ENCODE data around the gene PGBD5. TPM values are rescaled to one million over a fixed set of nuclear protein-coding genes. Genes with fewer than 3 reads are reported as not detected.

The PGBD5 gene
- total and polyA plus RNA-seq, 2 of the 13 experiments (the other 11 are each of a cell fraction or from before 2014, with no cell fraction given), result 0.04 to 0.13 TPM

GRCh38 chr1:230429067-230429735 lies 3.1 kb upstream of the PGBD5 start:
- FAIRE-seq (no peak), ATAC-seq (no peak), DNase-seq (ENCODE audit: low spot score) (no peak)
- ChIA-PET CTCF (ENCODE audit: low intra/inter-chr PET ratio, low total read pairs) (no interaction called here), POLR2A (no interaction called here)
- Histone ChIP-seq H3K79me2 (ENCODE audit: insufficient read depth, low read length) (no peaks in the 10 kb centered on the region), H3K27me3 (ENCODE audit: control insufficient read depth in 1 of 2, insufficient read depth in 2 of 2, low read length in 2 of 2) (peaks cover 7 to 19% of the 10 kb centered on the region in 2 experiments; a peak in 4 of 5 replicates), H3K4me3 (replicated peaks in 1 of 3; ENCODE audit: insufficient read depth in 1 of 3, low read depth in 2 of 3, low read length in 3 of 3) (no peak overlapping the region), H3K27ac (ENCODE audit: extremely low read length, insufficient read depth, low read length) (no peak overlapping the region), H4K20me1 (ENCODE audit: insufficient read depth, low read length) (peaks cover 3% of the 10 kb centered on the region; the same call in 1 of the 2 replicates), H3K36me3 (replicated peaks in 1 of 2; ENCODE audit: control insufficient read depth in 1 of 2, insufficient read depth in 2 of 2, low read length in 2 of 2) (no peaks in the 10 kb centered on the region), H3K4me1 (ENCODE audit: insufficient read depth, low read length) (no peaks in the 10 kb centered on the region), H3K9ac (ENCODE audit: insufficient read depth, low read depth, low read length) (no peak overlapping the region), H3K9me3 (ENCODE audit: low read length) (no peaks in the 10 kb centered on the region), H2AFZ (ENCODE audit: low read length) (no peak overlapping the region), H3K4me2 (ENCODE audit: low read depth, low read length) (no peak overlapping the region)
- in situ Hi-C loops (cut with HindIII; ENCODE audit: extremely low pct_ligation_motif_present, low pct_unique_long_range_greater_than_20kb), result no loop called here
- intact Hi-C loops (cut with micrococcal nuclease; ENCODE audit: unreplicated experiment), result no loop called here
- WGBS (ENCODE audit: low lambda C conversion rate), result 2% methylated on average over 2 of the region's 2 CpGs
- no TSS peak for BruUV-seq (replicated peaks)
- TF ChIP-seq, protein P1, sequence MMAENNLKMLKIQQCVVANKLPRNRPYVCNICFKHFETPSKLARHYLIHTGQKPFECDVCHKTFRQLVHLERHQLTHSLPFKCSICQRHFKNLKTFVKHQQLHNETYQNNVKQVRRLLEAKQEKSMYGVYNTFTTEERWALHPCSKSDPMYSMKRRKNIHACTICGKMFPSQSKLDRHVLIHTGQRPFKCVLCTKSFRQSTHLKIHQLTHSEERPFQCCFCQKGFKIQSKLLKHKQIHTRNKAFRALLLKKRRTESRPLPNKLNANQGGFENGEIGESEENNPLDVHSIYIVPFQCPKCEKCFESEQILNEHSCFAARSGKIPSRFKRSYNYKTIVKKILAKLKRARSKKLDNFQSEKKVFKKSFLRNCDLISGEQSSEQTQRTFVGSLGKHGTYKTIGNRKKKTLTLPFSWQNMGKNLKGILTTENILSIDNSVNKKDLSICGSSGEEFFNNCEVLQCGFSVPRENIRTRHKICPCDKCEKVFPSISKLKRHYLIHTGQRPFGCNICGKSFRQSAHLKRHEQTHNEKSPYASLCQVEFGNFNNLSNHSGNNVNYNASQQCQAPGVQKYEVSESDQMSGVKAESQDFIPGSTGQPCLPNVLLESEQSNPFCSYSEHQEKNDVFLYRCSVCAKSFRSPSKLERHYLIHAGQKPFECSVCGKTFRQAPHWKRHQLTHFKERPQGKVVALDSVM (CRISPR knock-in tag; IDR thresholded peaks at IDR 0.05), result no peak
- TF ChIP-seq, protein P2, sequence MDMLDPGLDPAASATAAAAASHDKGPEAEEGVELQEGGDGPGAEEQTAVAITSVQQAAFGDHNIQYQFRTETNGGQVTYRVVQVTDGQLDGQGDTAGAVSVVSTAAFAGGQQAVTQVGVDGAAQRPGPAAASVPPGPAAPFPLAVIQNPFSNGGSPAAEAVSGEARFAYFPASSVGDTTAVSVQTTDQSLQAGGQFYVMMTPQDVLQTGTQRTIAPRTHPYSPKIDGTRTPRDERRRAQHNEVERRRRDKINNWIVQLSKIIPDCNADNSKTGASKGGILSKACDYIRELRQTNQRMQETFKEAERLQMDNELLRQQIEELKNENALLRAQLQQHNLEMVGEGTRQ (IDR thresholded peaks at IDR 0.05; ENCODE audit: low read depth, low read length), result no peak
- TF ChIP-seq, protein P2 (CRISPR knock-in tag; IDR thresholded peaks at IDR 0.05; ENCODE audit: borderline replicate concordance), result no peak
- TF ChIP-seq ZNF572 (CRISPR knock-in tag; IDR thresholded peaks at IDR 0.05) (no peak), NFATC3 (CRISPR knock-in tag; IDR thresholded peaks at IDR 0.05) (no peak), ZNF251 (CRISPR knock-in tag; IDR thresholded peaks at IDR 0.05) (no peak), PHF5A (CRISPR knock-in tag; IDR thresholded peaks at IDR 0.05; ENCODE audit: low read depth, unreplicated experiment) (no peak), KDM4B (CRISPR knock-in tag; IDR thresholded peaks at IDR 0.05) (no peak), ZNF484 (CRISPR knock-in tag; IDR thresholded peaks at IDR 0.05; ENCODE audit: borderline replicate concordance, low read depth) (no peak), SIX1 (CRISPR knock-in tag; IDR thresholded peaks at IDR 0.05; ENCODE audit: borderline replicate concordance) (no peak), RARG (CRISPR knock-in tag; IDR thresholded peaks at IDR 0.05; ENCODE audit: low read depth) (no peak)
- TF ChIP-seq, protein P3, sequence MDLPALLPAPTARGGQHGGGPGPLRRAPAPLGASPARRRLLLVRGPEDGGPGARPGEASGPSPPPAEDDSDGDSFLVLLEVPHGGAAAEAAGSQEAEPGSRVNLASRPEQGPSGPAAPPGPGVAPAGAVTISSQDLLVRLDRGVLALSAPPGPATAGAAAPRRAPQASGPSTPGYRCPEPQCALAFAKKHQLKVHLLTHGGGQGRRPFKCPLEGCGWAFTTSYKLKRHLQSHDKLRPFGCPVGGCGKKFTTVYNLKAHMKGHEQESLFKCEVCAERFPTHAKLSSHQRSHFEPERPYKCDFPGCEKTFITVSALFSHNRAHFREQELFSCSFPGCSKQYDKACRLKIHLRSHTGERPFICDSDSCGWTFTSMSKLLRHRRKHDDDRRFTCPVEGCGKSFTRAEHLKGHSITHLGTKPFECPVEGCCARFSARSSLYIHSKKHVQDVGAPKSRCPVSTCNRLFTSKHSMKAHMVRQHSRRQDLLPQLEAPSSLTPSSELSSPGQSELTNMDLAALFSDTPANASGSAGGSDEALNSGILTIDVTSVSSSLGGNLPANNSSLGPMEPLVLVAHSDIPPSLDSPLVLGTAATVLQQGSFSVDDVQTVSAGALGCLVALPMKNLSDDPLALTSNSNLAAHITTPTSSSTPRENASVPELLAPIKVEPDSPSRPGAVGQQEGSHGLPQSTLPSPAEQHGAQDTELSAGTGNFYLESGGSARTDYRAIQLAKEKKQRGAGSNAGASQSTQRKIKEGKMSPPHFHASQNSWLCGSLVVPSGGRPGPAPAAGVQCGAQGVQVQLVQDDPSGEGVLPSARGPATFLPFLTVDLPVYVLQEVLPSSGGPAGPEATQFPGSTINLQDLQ (CRISPR knock-in tag; IDR thresholded peaks at IDR 0.05), result no peak
